SU-DHL-6 (cell line): ENCODE data around the gene DDX3X.
"Not testable (repeated sequence)": the region's sequence is repeated elsewhere in the genome, so short reads cannot be mapped to it uniquely, and the experiment has no call there.

Experiments
- EZH2phosphoT487 ChIP-seq: fragments of 200-600 bp; sonication (generic), shearing (Covaris generic); conservative IDR thresholded peaks from 2 replicates; pipeline ENCODE4 v1.6.1; 2018; ENCODE audit warnings: mild to moderate bottlenecking, antibody characterized with exemption, low read length, moderate library complexity, mixed read lengths
- TF ChIP-seq, protein P1 (sequence below): fragments of 200-600 bp; sonication (generic); IDR thresholded peaks from one replicate; pipeline ENCODE4 v1.5.1; 2017; ENCODE audit warnings: antibody characterized with exemption, mild to moderate bottlenecking, low read length, moderate library complexity; ENCODE audit not compliant: insufficient read depth, poor library complexity, severe bottlenecking

GRCh38 chrX:41285928-41286327, 48.0 kb upstream of the DDX3X start:
- TF ChIP-seq, protein P1, sequence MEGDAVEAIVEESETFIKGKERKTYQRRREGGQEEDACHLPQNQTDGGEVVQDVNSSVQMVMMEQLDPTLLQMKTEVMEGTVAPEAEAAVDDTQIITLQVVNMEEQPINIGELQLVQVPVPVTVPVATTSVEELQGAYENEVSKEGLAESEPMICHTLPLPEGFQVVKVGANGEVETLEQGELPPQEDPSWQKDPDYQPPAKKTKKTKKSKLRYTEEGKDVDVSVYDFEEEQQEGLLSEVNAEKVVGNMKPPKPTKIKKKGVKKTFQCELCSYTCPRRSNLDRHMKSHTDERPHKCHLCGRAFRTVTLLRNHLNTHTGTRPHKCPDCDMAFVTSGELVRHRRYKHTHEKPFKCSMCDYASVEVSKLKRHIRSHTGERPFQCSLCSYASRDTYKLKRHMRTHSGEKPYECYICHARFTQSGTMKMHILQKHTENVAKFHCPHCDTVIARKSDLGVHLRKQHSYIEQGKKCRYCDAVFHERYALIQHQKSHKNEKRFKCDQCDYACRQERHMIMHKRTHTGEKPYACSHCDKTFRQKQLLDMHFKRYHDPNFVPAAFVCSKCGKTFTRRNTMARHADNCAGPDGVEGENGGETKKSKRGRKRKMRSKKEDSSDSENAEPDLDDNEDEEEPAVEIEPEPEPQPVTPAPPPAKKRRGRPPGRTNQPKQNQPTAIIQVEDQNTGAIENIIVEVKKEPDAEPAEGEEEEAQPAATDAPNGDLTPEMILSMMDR, result not testable (repeated sequence)
- TF ChIP-seq EZH2phosphoT487, result not testable (repeated sequence)
